ENCODE data around the gene TMC1. TPM values are rescaled to one million over a fixed set of nuclear protein-coding genes. Genes with fewer than 3 reads are reported as not detected.

The TMC1 gene
- total and polyA plus RNA-seq, 10 of the 15 experiments (the other 5 are each of a cell fraction or from before 2014, with no cell fraction given) = 0.06 to 0.94 (median 0.40) TPM; not detected in 1

GRCh38 chr9:72813544-72813943 is 292.1 kb downstream of the TMC1 start:
- H3K4me3 ChIP-seq = no peak overlapping the region
- no peak overlapping the region for H2AFZ ChIP-seq (ENCODE audit: control insufficient read depth, low read depth, low read length)
- intact Hi-C loops (cut with micrococcal nuclease; ENCODE audit: unreplicated experiment) (no loop called here), in situ Hi-C loops (cut with MboI) (no loop called here)
- RAD21 ChIA-PET (ENCODE audit: unreplicated experiment) = no interaction called here
- H3K27ac ChIP-seq (ENCODE audit: control insufficient read depth, insufficient read depth) = no peak overlapping the region
- SMC1A ChIA-PET (ENCODE audit: uncharacterized antibody, unreplicated experiment) = interaction anchor here (1.1 kb wide), 1 partner anchor 8 kb away, joined by 3 read pairs; no protein-coding TSS in a partner anchor
- FAIRE-seq (no peak), ATAC-seq (no peak), DNase-seq (ENCODE audit: low read depth, low spot score) (no peak)
- H3K27me3 ChIP-seq (replicated peaks in 1 of 2; ENCODE audit: control insufficient read depth in 2 of 2, insufficient read depth in 2 of 2, low read length in 1 of 2) = no peaks in the 10 kb centered on the region
- H3K79me2 ChIP-seq (ENCODE audit: control insufficient read depth, insufficient read depth, low read length) = no peaks in the 10 kb centered on the region
- no TSS peak for BruUV-seq (replicated peaks)
- H3K36me3 ChIP-seq (ENCODE audit: control insufficient read depth in 2 of 2, insufficient read depth in 2 of 2, low read length in 1 of 2) = no peaks in the 10 kb centered on the region
- CTCF ChIA-PET = interaction anchor here (0.8 to 1.6 kb wide), 4 partner anchors 9 to 535 kb away, joined by 3 to 5 read pairs (median 3); no protein-coding TSS in a partner anchor
- H3K9me3 ChIP-seq (replicated peaks; ENCODE audit: control insufficient read depth, insufficient read depth, low read length) = no peaks in the 10 kb centered on the region
- H3K4me2 ChIP-seq (ENCODE audit: control insufficient read depth, insufficient read depth) = no peak overlapping the region
- H3K9ac ChIP-seq (ENCODE audit: control insufficient read depth, insufficient read depth, low read length) = no peak overlapping the region
- POLR2A ChIA-PET = no interaction called here
- no peaks in the 10 kb centered on the region for H3K4me1 ChIP-seq (ENCODE audit: control insufficient read depth, insufficient read depth, low read length)
- H4K20me1 ChIP-seq (ENCODE audit: control insufficient read depth, insufficient read depth) = no peaks in the 10 kb centered on the region
- no peak for TF ChIP-seq CREM (IDR thresholded peaks at IDR 0.05; ENCODE audit: low read depth)
- TF ChIP-seq BCLAF1 (IDR thresholded peaks at IDR 0.05) = no peak
- TF ChIP-seq FOXK2 (IDR thresholded peaks at IDR 0.05) = no peak
- no peak for TF ChIP-seq MXI1 (IDR thresholded peaks at IDR 0.05; ENCODE audit: low read depth, low read length)
- TF ChIP-seq, protein P1, sequence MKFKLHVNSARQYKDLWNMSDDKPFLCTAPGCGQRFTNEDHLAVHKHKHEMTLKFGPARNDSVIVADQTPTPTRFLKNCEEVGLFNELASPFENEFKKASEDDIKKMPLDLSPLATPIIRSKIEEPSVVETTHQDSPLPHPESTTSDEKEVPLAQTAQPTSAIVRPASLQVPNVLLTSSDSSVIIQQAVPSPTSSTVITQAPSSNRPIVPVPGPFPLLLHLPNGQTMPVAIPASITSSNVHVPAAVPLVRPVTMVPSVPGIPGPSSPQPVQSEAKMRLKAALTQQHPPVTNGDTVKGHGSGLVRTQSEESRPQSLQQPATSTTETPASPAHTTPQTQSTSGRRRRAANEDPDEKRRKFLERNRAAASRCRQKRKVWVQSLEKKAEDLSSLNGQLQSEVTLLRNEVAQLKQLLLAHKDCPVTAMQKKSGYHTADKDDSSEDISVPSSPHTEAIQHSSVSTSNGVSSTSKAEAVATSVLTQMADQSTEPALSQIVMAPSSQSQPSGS (IDR thresholded peaks at IDR 0.05; ENCODE audit: low read length) = no peak
- no peak for TF ChIP-seq ZNF24 (IDR thresholded peaks at IDR 0.05)
- no peak for TF ChIP-seq ZNF687 (IDR thresholded peaks at IDR 0.05)
- no peak for TF ChIP-seq PAX8 (IDR thresholded peaks at IDR 0.05)
- TF ChIP-seq YBX1 (IDR thresholded peaks at IDR 0.05) = no peak
- TF ChIP-seq TCF3 (IDR thresholded peaks at IDR 0.05; ENCODE audit: borderline replicate concordance, insufficient read depth, low read depth, low read length) = no peak
- no peak for TF ChIP-seq SIX5 (IDR thresholded peaks at IDR 0.05; ENCODE audit: low read depth, low read length, severe bottlenecking)
- no peak for TF ChIP-seq CEBPZ (IDR thresholded peaks at IDR 0.05; ENCODE audit: low read depth, low read length)

All from GM12878 (cell line).